ENCODE measurements around the gene KCNJ9.
A peak's percentile ranks its signal among the peaks of the same experiment; 100 is the strongest.

Gene KCNJ9

GRCh38 chr1:160064746-160065145 is 16.6 kb upstream of the KCNJ9 start:
- DNase-seq = no peak

GRCh38 chr1:160066829-160067745 is 14.3 kb upstream of the KCNJ9 start:
- peak in 11 of 56 donors; percentile 17 to 61 (median 46) for DNase-seq

DNA sequence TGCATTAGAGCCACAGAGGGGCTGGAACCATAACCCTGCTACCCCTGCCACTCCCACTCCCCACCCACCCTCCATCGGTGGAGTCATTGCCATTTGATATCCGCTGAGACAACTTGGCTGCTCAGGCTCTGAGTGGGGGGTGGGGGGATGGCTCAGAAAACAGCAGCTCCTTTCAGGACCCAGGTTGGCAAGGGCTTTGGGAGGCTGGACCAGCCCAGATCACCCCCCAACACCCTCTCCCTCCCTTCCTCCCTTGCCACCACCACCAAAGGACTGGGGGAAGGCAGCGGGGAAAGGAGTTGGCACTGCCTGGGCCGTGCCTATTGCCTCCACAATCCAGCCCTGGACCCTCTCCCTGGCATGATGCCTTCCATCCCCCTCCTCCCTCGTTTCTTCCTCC is 13.1 kb upstream of the KCNJ9 start:
- DNase-seq = peak in 54 of 56 donors; percentile 34 to 97 (median 87)

- peak in 19 of 56 donors; percentile 16 to 75 (median 45) for DNase-seq
Observed at GRCh38 chr1:160069460-160070231, 11.7 kb upstream of the KCNJ9 start, which contains the start of gene KCNJ10. TSS of gene KCNJ10 (minus strand) at chr1:160070160. CDS start at chr1:160042532, 27,628 bp downstream.

GRCh38 chr1:160070243-160071163 is 10.8 kb upstream of the KCNJ9 start:
- DNase-seq = peak; percentile 19 to 98 (median 90)

- DNase-seq = no peak
Observed at GRCh38 chr1:160071289-160071688, 10.0 kb upstream of the KCNJ9 start.

GRCh38 chr1:160074865-160075264 is 6.5 kb upstream of the KCNJ9 start:
- no peak for DNase-seq

- no peak for DNase-seq
Observed at GRCh38 chr1:160075836-160076235, 5.5 kb upstream of the KCNJ9 start.

GRCh38 chr1:160076295-160076694 is 5.0 kb upstream of the KCNJ9 start:
- no peak for DNase-seq

- no peak for DNase-seq
Observed at GRCh38 chr1:160077486-160077885, 3.9 kb upstream of the KCNJ9 start.

GRCh38 chr1:160078512-160079195 is 2.7 kb upstream of the KCNJ9 start:
- DNase-seq = peak in 49 of 56 donors; percentile 26 to 88 (median 64)

DNA sequence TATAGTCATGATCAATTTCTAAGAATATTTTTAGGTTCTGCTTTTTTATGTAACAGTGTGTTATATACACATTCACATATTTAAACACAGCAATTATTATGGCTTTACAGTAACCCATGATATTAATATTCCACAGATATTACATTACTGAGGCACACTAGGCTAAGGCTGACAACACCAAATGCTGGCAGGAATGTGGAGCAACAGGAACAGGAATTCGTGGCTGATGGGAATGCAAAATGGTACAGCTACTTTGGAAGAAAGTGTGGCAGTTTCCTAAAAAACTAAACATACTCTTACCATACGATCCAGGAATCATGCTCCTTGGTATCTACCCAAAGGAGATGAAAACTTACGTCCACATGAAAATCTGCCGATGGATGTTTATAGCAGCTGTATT is 1.9 kb upstream of the KCNJ9 start:
- DNase-seq = no peak

DNA sequence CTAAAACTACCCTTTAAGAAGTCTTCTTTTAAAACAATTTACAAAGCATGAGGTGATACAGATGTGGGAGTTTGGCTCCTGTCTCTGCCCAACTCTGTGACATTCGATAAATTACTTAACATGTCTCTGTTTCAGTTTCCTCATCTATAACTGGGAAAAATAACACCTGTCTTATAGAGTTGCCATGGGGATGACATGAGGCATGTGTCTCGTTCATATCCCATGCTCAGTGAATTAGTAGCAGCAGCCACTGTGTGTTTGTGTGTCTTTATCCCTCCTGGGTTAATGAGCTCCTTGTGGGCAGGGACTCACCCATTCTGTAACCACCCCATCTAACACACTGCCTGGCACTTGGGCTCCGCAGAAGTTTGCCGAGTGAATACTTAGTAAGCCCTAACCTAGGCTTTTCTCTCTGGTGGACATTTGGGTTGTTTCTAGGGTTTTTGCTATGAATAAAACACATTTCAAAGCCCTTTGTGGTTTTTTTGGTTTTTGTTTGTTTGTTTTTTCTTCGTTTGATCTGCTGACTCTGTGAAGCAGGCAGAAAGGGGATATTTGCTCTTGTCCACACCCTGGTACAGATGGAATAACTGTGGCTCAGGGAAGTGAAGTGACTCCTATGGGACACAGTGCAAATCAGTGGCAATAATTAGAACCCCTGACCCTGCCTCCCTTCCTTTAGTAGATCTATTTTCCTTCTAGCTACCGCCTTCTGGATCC is 797 bp upstream of the KCNJ9 start:
- no peak for DNase-seq

- no peak for DNase-seq
Observed at GRCh38 chr1:160082487-160082886, 1.1 kb downstream of the KCNJ9 start.

GRCh38 chr1:160082926-160083325 is 1.6 kb downstream of the KCNJ9 start:
- DNase-seq = no peak

DNA sequence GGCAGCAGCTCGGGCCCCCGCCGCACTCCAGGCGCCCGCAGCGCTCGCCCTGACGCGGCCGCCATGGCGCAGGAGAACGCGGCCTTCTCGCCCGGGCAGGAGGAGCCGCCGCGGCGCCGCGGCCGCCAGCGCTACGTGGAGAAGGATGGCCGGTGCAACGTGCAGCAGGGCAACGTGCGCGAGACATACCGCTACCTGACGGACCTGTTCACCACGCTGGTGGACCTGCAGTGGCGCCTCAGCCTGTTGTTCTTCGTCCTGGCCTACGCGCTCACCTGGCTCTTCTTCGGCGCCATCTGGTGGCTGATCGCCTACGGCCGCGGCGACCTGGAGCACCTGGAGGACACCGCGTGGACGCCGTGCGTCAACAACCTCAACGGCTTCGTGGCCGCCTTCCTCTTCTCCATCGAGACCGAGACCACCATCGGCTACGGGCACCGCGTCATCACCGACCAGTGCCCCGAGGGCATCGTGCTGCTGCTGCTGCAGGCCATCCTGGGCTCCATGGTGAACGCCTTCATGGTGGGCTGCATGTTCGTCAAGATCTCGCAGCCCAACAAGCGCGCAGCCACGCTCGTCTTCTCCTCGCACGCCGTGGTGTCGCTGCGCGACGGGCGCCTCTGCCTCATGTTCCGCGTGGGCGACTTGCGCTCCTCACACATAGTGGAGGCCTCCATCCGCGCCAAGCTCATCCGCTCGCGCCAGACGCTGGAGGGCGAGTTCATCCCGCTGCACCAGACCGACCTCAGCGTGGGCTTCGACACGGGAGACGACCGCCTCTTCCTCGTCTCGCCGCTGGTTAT is 2.8 kb downstream of the KCNJ9 start:
- DNase-seq = peak in 30 of 56 donors; percentile 15 to 71 (median 38)

- no peak for DNase-seq
Observed at GRCh38 chr1:160084771-160085321, 3.5 kb downstream of the KCNJ9 start.

DNA sequence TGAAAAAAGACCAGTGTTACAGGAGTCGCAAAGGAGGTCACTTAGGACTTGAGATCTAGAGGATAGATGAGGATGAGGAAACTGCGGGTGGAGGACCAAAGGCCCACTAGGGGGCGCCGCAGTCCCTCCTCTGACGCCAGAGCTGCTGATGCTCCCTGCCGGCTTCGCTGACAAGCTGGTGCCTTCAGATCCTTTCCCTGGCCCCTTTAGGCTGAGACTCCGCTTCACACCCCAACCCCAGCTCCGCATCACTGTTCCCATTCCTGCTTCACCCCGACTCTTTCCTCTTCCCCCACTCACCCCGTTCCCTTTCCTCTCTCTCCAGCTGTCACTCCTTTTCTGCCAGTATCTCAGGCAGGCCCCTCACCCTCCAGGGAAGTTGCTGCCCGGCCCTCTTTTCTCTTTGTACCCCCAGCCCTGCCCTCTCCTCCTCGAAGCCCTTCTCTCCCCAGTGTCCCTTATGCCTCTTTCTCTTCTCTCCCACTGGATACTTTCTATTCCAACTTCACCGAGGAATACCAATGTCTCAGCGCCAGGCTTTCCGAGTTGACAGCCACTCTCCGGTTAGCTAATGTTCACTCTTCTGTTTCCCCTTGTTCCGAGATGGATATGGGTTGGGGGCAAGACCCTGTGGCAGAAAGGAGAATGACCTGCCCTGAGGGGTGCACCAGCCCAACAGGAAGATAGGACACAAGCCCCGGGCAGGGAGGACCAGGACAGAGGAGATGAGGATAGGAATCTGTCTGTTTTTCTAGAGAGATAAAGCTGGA is 4.5 kb downstream of the KCNJ9 start:
- DNase-seq = peak in 54 of 56 donors; percentile 26 to 95 (median 79)

All from nucleus accumbens (tissue), 56 donors.